Neural cell (in vitro differentiated cells): ENCODE results near the gene CEP170B. TPM values are rescaled to one million over a fixed set of nuclear protein-coding genes. Genes with fewer than 3 reads are reported as not detected.

Experiments used
- H2AFZ ChIP-seq: fragments of 200-600, 300-800 bp; sonication (generic), shearing (Covaris generic); 2 replicates; pipeline ENCODE4 v1.6.0; 2014; ENCODE audit warnings: low read depth, mild to moderate bottlenecking, antibody characterized with exemption, low read length, moderate library complexity
- H3F3A ChIP-seq: fragments of 200-600 bp; shearing (Covaris generic); 2 replicates; pipeline ENCODE4 v1.6.1; 2016; ENCODE audit warnings: mild to moderate bottlenecking, moderate library complexity, mixed read lengths, antibody characterized with exemption, low read length; ENCODE audit not compliant: insufficient read depth, poor library complexity, severe bottlenecking
- H3K27ac ChIP-seq: fragments of 200-600, 300-800 bp; sonication (generic), shearing (Covaris generic); 2 replicates; pipeline ENCODE4 v1.5.1; 2014; ENCODE audit warnings: mild to moderate bottlenecking, low read length, moderate library complexity
- H3K27me3 ChIP-seq: fragments of 300-800, 200-600 bp; sonication (generic), shearing (Covaris generic); 2 replicates; pipeline ENCODE4 v1.6.0; 2014; ENCODE audit warnings: mild to moderate bottlenecking, low read depth, low read length, moderate library complexity; ENCODE audit not compliant: insufficient read depth
- H3K36me3 ChIP-seq: fragments of 300-800, 200-600 bp; sonication (generic), shearing (Covaris generic); 2 replicates; pipeline ENCODE4 v1.5.1; 2014; ENCODE audit warnings: mild to moderate bottlenecking, antibody characterized with exemption, low read length, moderate library complexity; ENCODE audit not compliant: insufficient read depth
- H3K4me2 ChIP-seq: fragments of 300-800, 200-600 bp; sonication (generic), shearing (Covaris generic); 2 replicates; pipeline ENCODE4 v1.6.0; 2014; ENCODE audit warnings: mild to moderate bottlenecking, low read length
- H3K4me3 ChIP-seq: fragments of 300-800, 200-600 bp; sonication (generic), shearing (Covaris generic); 2 replicates; pipeline ENCODE4 v1.5.1; 2014; ENCODE audit warnings: mild to moderate bottlenecking, low read length, moderate library complexity
- H3K79me2 ChIP-seq: fragments of 200-600 bp; shearing (Covaris generic); replicated peaks from 2 replicates; pipeline ENCODE4 v1.6.0; 2014; ENCODE audit warnings: mild to moderate bottlenecking, low read length, moderate library complexity; ENCODE audit not compliant: insufficient read depth
- H3K9ac ChIP-seq: fragments of 300-800, 200-600 bp; sonication (generic), shearing (Covaris generic); 2 replicates; pipeline ENCODE4 v1.6.1; 2016; ENCODE audit warnings: mild to moderate bottlenecking, low read length, mixed read lengths
- H3K9me2 ChIP-seq: fragments of 200-600 bp; shearing (Covaris generic); 2 replicates; pipeline ENCODE4 v1.6.1; 2016; ENCODE audit warnings: mild to moderate bottlenecking, low read length, mixed read lengths; ENCODE audit not compliant: insufficient read depth
- H3K9me3 ChIP-seq: fragments of 200-600, 300-800 bp; sonication (generic), shearing (Covaris generic); 2 replicates; pipeline ENCODE4 v1.6.1; 2016; ENCODE audit warnings: mild to moderate bottlenecking, mixed run types, low read length, moderate library complexity, mixed read lengths
- H4K20me1 ChIP-seq: fragments of 200-600 bp; shearing (Covaris generic); 2 replicates; pipeline ENCODE4 v1.6.1; 2016; ENCODE audit warnings: mild to moderate bottlenecking, mixed run types; ENCODE audit not compliant: insufficient read depth
- EP300 ChIP-seq: fragments of 450-650 bp; conservative IDR thresholded peaks from 2 replicates; pipeline ENCODE4 v1.6.1; 2014; ENCODE audit warnings: antibody characterized with exemption, mild to moderate bottlenecking, moderate library complexity; ENCODE audit not compliant: poor library complexity, severe bottlenecking
- EZH2 ChIP-seq: fragments of 200-600, 300-800 bp; shearing (Covaris generic), sonication (generic); IDR thresholded peaks from 2 replicates; pipeline ENCODE4 v1.6.1; 2014; ENCODE audit warnings: antibody characterized with exemption, low read length, borderline replicate concordance, mild to moderate bottlenecking; ENCODE audit not compliant: insufficient read depth, poor library complexity, severe bottlenecking
- MXI1 ChIP-seq: fragments of 450-650 bp; conservative IDR thresholded peaks from 2 replicates; pipeline ENCODE4 v1.6.1; 2014; ENCODE audit warnings: antibody characterized with exemption, mild to moderate bottlenecking; ENCODE audit not compliant: poor library complexity, severe bottlenecking
- POLR2AphosphoS5 ChIP-seq: IDR thresholded peaks from 2 replicates; pipeline ENCODE4 v1.6.1; 2012
- RAD21 ChIP-seq: fragments of 450-650 bp; conservative IDR thresholded peaks from 2 replicates; pipeline ENCODE4 v1.6.1; 2014; ENCODE audit warnings: antibody characterized with exemption, mild to moderate bottlenecking, moderate library complexity
- REST ChIP-seq: IDR thresholded peaks from 2 replicates; pipeline ENCODE4 v1.6.1; 2012; ENCODE audit warnings: borderline replicate concordance
- SMC3 ChIP-seq: fragments of 450-650 bp; conservative IDR thresholded peaks from 2 replicates; pipeline ENCODE4 v1.6.1; 2014; ENCODE audit warnings: antibody characterized with exemption, mild to moderate bottlenecking, moderate library complexity; ENCODE audit not compliant: poor library complexity
- TAF1 ChIP-seq: IDR thresholded peaks from 2 replicates; pipeline ENCODE4 v1.6.1; 2012; ENCODE audit warnings: low read depth
- polyA plus RNA-seq: library from polyadenylated mRNA; depleted of rRNA; stranded (reverse); fragments of >200 nt; gene quantifications from 2 replicates; pipeline ENCODE4 v1.2.3, GENCODE V29; 2014
- TF ChIP-seq, protein P1 (sequence below): fragments of 450-650 bp; IDR thresholded peaks from 2 replicates; pipeline ENCODE4 v1.5.1; 2014; ENCODE audit warnings: antibody characterized with exemption, mild to moderate bottlenecking, moderate library complexity; ENCODE audit not compliant: poor library complexity, severe bottlenecking

Gene CEP170B
- polyA plus RNA-seq, 1 donor from 2014 or later, result 11.6 TPM

DNA sequence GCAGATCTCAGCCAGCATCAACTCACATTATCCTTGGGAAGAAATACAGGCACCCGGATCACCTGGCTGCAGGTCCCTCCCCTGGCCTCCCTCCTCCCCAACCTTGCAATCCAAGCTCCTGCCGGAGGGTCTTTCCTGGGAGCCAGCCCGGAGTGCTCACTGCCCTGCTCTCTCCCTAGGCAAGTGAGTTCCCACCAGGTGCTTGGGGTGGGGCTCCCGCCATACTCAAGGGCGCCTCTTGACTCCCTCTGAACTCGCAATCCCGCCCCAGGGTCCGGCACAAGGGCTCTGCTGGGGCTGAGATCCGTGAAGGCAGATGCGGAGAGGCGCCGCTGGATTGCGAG, 1.2 kb upstream of the CEP170B start:
- Histone ChIP-seq H3K4me3 (peak overlapping the region; percentile 68), H3K27me3 (peaks cover 25% of the 10 kb centered on the region), H3F3A (no peaks in the 10 kb centered on the region), H3K36me3 (no peaks in the 10 kb centered on the region), H4K20me1 (peaks cover 6% of the 10 kb centered on the region), H3K9me3 (no peaks in the 10 kb centered on the region), H2AFZ (no peak overlapping the region), H3K9me2 (no peaks in the 10 kb centered on the region), H3K79me2 (peaks cover 21% of the 10 kb centered on the region), H3K9ac (peak overlapping the region; percentile 55), H3K4me2 (no peak overlapping the region), H3K27ac (no peak overlapping the region)
- TF ChIP-seq RAD21 (no peak), SMC3 (no peak), EP300 (no peak), TAF1 (no peak), EZH2 (no peak), REST (no peak), POLR2AphosphoS5 (no peak), MXI1 (no peak)
- TF ChIP-seq, protein P1, sequence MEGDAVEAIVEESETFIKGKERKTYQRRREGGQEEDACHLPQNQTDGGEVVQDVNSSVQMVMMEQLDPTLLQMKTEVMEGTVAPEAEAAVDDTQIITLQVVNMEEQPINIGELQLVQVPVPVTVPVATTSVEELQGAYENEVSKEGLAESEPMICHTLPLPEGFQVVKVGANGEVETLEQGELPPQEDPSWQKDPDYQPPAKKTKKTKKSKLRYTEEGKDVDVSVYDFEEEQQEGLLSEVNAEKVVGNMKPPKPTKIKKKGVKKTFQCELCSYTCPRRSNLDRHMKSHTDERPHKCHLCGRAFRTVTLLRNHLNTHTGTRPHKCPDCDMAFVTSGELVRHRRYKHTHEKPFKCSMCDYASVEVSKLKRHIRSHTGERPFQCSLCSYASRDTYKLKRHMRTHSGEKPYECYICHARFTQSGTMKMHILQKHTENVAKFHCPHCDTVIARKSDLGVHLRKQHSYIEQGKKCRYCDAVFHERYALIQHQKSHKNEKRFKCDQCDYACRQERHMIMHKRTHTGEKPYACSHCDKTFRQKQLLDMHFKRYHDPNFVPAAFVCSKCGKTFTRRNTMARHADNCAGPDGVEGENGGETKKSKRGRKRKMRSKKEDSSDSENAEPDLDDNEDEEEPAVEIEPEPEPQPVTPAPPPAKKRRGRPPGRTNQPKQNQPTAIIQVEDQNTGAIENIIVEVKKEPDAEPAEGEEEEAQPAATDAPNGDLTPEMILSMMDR, result no peak

- Histone ChIP-seq H3K27ac (no peak overlapping the region), H3K4me2 (no peak overlapping the region), H2AFZ (no peak overlapping the region), H3K79me2 (peaks cover 21% of the 10 kb centered on the region), H3F3A (no peaks in the 10 kb centered on the region), H4K20me1 (peaks cover 6% of the 10 kb centered on the region), H3K4me3 (peak overlapping the region; percentile 68), H3K9me3 (no peaks in the 10 kb centered on the region), H3K9ac (peak overlapping the region; percentile 55), H3K27me3 (peaks cover 25% of the 10 kb centered on the region), H3K36me3 (no peaks in the 10 kb centered on the region), H3K9me2 (no peaks in the 10 kb centered on the region)
- no peak for TF ChIP-seq RAD21
- no peak for TF ChIP-seq TAF1
- TF ChIP-seq POLR2AphosphoS5, result no peak
- no peak for TF ChIP-seq EZH2
- peak; percentile 11 for TF ChIP-seq REST
Measured at GRCh38 chr14:104864267-104865080, 594 bp upstream of the CEP170B start.
